GM23338 (cell line): Measurements from ENCODE around the gene NPLOC4. TPM values are rescaled to one million over a fixed set of nuclear protein-coding genes. Genes with fewer than 3 reads are reported as not detected.

Experiments used
- ATAC-seq: fragments of 200-7000 bp; cut with Tn5 transposase; 3 replicates; pipeline ENCODE4 v1.9.1; 2020
- DNase-seq: peaks from one replicate; pipeline ENCODE4 v3.0.0-alpha.2; 2015; ENCODE audit warnings: low spot score
- H2AFZ ChIP-seq: fragments of 200-600 bp; sonication (generic); 2 replicates; pipeline ENCODE4 v1.8.0; 2016; ENCODE audit warnings: antibody characterized with exemption, mild to moderate bottlenecking, moderate library complexity
- H3F3A ChIP-seq: fragments of 200-600 bp; sonication (generic); replicated peaks from 2 replicates; pipeline ENCODE4 v1.8.0; 2017; ENCODE audit warnings: antibody characterized with exemption, mixed run types, low read depth
- H3K27ac ChIP-seq: fragments of 200-600 bp; sonication (generic); 2 replicates; pipeline ENCODE4 v1.6.1; 2016; ENCODE audit warnings: low read depth
- H3K27me3 ChIP-seq: fragments of 200-600 bp; sonication (generic); 2 replicates; pipeline ENCODE4 v1.8.0; 2016; ENCODE audit warnings: mild to moderate bottlenecking, mixed run types, moderate library complexity; ENCODE audit not compliant: insufficient read depth
- H3K36me3 ChIP-seq: fragments of 200-600 bp; sonication (generic); 2 replicates; pipeline ENCODE4 v1.8.0; 2016; ENCODE audit warnings: mild to moderate bottlenecking; ENCODE audit not compliant: insufficient read depth
- H3K4me1 ChIP-seq: fragments of 200-600 bp; sonication (generic); 2 replicates; pipeline ENCODE4 v1.8.0; 2016; ENCODE audit warnings: mild to moderate bottlenecking, moderate library complexity; ENCODE audit not compliant: insufficient read depth
- H3K4me2 ChIP-seq: fragments of 200-600 bp; sonication (generic); 2 replicates; pipeline ENCODE4 v1.7.1; 2017; ENCODE audit warnings: mixed run types
- H3K4me3 ChIP-seq: fragments of 200-600 bp; sonication (generic); 2 replicates; pipeline ENCODE4 v1.6.1; 2016; ENCODE audit warnings: mixed run types
- H3K79me2 ChIP-seq: fragments of 200-600 bp; sonication (generic); replicated peaks from 2 replicates; pipeline ENCODE4 v1.8.0; 2017; ENCODE audit warnings: mild to moderate bottlenecking; ENCODE audit not compliant: insufficient read depth
- H3K9me2 ChIP-seq: fragments of 200-600 bp; sonication (generic); 2 replicates; pipeline ENCODE4 v1.8.0; 2017; ENCODE audit not compliant: insufficient read depth
- H4K20me1 ChIP-seq: fragments of 200-600 bp; sonication (generic); replicated peaks from 2 replicates; pipeline ENCODE4 v1.8.0; 2017; ENCODE audit warnings: mild to moderate bottlenecking; ENCODE audit not compliant: insufficient read depth
- H3K27ac Mint-ChIP-seq: 2 replicates; pipeline ENCODE4 v1.8.0; 2020; ENCODE audit warnings: inconsistent platforms, mild to moderate bottlenecking, moderate library complexity, mixed read lengths
- H3K27me3 Mint-ChIP-seq: 3 replicates; pipeline ENCODE4 v1.8.0; 2022; ENCODE audit warnings: low read depth, mild to moderate bottlenecking, moderate library complexity, mixed read lengths, inconsistent platforms; ENCODE audit not compliant: insufficient read depth, poor library complexity
- H3K36me3 Mint-ChIP-seq: 3 replicates; pipeline ENCODE4 v1.8.0; 2021; ENCODE audit warnings: low read depth, mild to moderate bottlenecking, inconsistent platforms, moderate library complexity, mixed read lengths
- H3K4me1 Mint-ChIP-seq: 3 replicates; pipeline ENCODE4 v1.8.0; 2020; ENCODE audit warnings: mild to moderate bottlenecking, inconsistent platforms, mixed read lengths
- H3K4me3 Mint-ChIP-seq: 3 replicates; pipeline ENCODE4 v1.8.0; 2021; ENCODE audit warnings: moderate library complexity, mild to moderate bottlenecking, inconsistent platforms, mixed read lengths
- H3K9me3 Mint-ChIP-seq: 3 replicates; pipeline ENCODE4 v1.8.0; 2020; ENCODE audit warnings: moderate library complexity, mild to moderate bottlenecking, inconsistent platforms, mixed read lengths
- ETS1 ChIP-seq: IDR thresholded peaks from 2 replicates; pipeline ENCODE4 v1.6.1; 2016; ENCODE audit warnings: antibody characterized with exemption
- EZH2 ChIP-seq: fragments of 200-600 bp; sonication (generic); IDR thresholded peaks from one replicate; pipeline ENCODE4 v1.8.0; 2017; ENCODE audit warnings: antibody characterized with exemption, mild to moderate bottlenecking, low read depth; ENCODE audit not compliant: unreplicated experiment
- EZH2phosphoT487 ChIP-seq: fragments of 200-600 bp; sonication (generic); IDR thresholded peaks from one replicate; pipeline ENCODE4 v1.8.1; 2018; ENCODE audit warnings: antibody characterized with exemption; ENCODE audit not compliant: unreplicated experiment
- JUNB ChIP-seq: IDR thresholded peaks from one replicate; pipeline ENCODE4 v1.6.1; 2016; ENCODE audit warnings: antibody characterized with exemption; ENCODE audit not compliant: unreplicated experiment
- NANOG ChIP-seq: IDR thresholded peaks from 2 replicates; pipeline ENCODE4 v1.6.1; 2016; ENCODE audit warnings: antibody characterized with exemption, borderline replicate concordance
- ZNF114 ChIP-seq: fragments of 250-450 bp; sonication (Bioruptor Pico); IDR thresholded peaks from 2 replicates; pipeline ENCODE4 v1.5.0; 2020; ENCODE audit warnings: mild to moderate bottlenecking, moderate library complexity
- ZNF462 ChIP-seq: fragments of 250-450 bp; sonication (Bioruptor Pico); IDR thresholded peaks from 2 replicates; pipeline ENCODE4 v1.5.0; 2020; ENCODE audit warnings: mild to moderate bottlenecking, moderate library complexity
- polyA plus RNA-seq: library from polyadenylated mRNA; unstranded; fragments of >200 nt; fragmentation: Nextera tagmentation; extraction: Ambion mirVana; gene quantifications from 2 replicates; pipeline ENCODE4 v1.2.1, GENCODE V29; 2016
- total RNA-seq: library from RNA; depleted of rRNA; stranded (reverse); fragments of >200 nt; shearing (Covaris generic); gene quantifications from 2 replicates; pipeline ENCODE4 v1.2.3, GENCODE V29; 2014

NPLOC4 gene
- total and polyA plus RNA-seq, 2 experiments from 2014 or later, result 24.1 to 79.1 TPM

- no peak for TF ChIP-seq ZNF462 (CRISPR knock-in tag)
- TF ChIP-seq ETS1, result no peak
- TF ChIP-seq JUNB, result no peak
- TF ChIP-seq EZH2, result no peak
Observed at GRCh38 chr17:81534157-81535006, 102.5 kb downstream of the NPLOC4 start (continued).

GRCh38 chr17:81533339-81534141, 103.4 kb downstream of the NPLOC4 start:
- Mint-ChIP-seq H3K36me3 (no peaks in the 10 kb centered on the region), H3K27me3 (peaks cover 28% of the 10 kb centered on the region), H3K4me1 (peaks cover 7% of the 10 kb centered on the region), H3K4me3 (no peak overlapping the region), H3K27ac (no peak overlapping the region), H3K9me3 (no peaks in the 10 kb centered on the region; the same call in 2 of the 3 replicates)
- DNase-seq (no peak), ATAC-seq (no peak)
- Histone ChIP-seq H3K4me3 (no peak overlapping the region), H2AFZ (no peak overlapping the region), H3K4me2 (no peak overlapping the region), H4K20me1 (no peaks in the 10 kb centered on the region), H3K27me3 (peaks cover 22% of the 10 kb centered on the region), H3K79me2 (no peaks in the 10 kb centered on the region), H3K36me3 (no peaks in the 10 kb centered on the region), H3F3A (no peaks in the 10 kb centered on the region), H3K27ac (no peak overlapping the region), H3K4me1 (no peaks in the 10 kb centered on the region), H3K9me2 (0 out of 2 replicates have a peak, but pooled peaks cover 4% of the 10 kb centered on the region)
- TF ChIP-seq NANOG, result no peak
- TF ChIP-seq JUNB, result no peak
- no peak for TF ChIP-seq EZH2phosphoT487
- TF ChIP-seq ZNF114 (CRISPR knock-in tag), result no peak
